Measurements from ENCODE around the gene EHMT2. TPM values are rescaled to one million over a fixed set of nuclear protein-coding genes. Genes with fewer than 3 reads are reported as not detected.

Gene EHMT2
- total RNA-seq, 1 experiment from 2014 or later, result 65.7 TPM

GRCh38 chr6:31922942-31923341 is 25.4 kb upstream of the EHMT2 start:
- CTCF ChIA-PET, result interaction anchor here (0.5 to 1.6 kb wide), 6 partner anchors 15 to 150 kb away, joined by 3 to 6 read pairs (median 3); partner anchors contain the start of gene NEU1
- DNase-seq, result peak in 1 of 2 experiments; percentile 55
- no peak overlapping the region for H3K4me3 ChIP-seq (ENCODE audit: low read depth, low read length)
- intact Hi-C loops (cut with micrococcal nuclease; ENCODE audit: unreplicated experiment), result no loop called here
- H3K36me3 ChIP-seq (ENCODE audit: control insufficient read depth, insufficient read depth, low read length), result no peaks in the 10 kb centered on the region; the same call in 1 of the 2 replicates
- Mint-ChIP-seq H3K27ac (ENCODE audit: unreplicated experiment) (no peak overlapping the region), H3K27me3 (ENCODE audit: insufficient read depth, unreplicated experiment) (no peaks in the 10 kb centered on the region), H3K9me3 (ENCODE audit: unreplicated experiment) (no peaks in the 10 kb centered on the region), H3K4me1 (ENCODE audit: low read depth, unreplicated experiment) (peaks cover 16% of the 10 kb centered on the region), H3K4me3 (ENCODE audit: unreplicated experiment) (no peak overlapping the region), H3K36me3 (ENCODE audit: insufficient read depth, unreplicated experiment) (no peaks in the 10 kb centered on the region)
- no peaks in the 10 kb centered on the region for H3K9me3 ChIP-seq
- peak in 1 of 2 experiments; percentile 40 for TF ChIP-seq CTCF (IDR thresholded peaks at IDR 0.05; ENCODE audit: insufficient read depth in 1 of 2, low read depth in 1 of 2, low read length in 1 of 2, severe bottlenecking in 1 of 2, unreplicated experiment in 1 of 2)
- peaks cover 18% of the 10 kb centered on the region for H3K4me1 ChIP-seq
- POLR2A ChIA-PET, result interaction anchor here (0.8 to 1.0 kb wide), 2 partner anchors 24 to 116 kb away, joined by 3 read pairs; partner anchors contain the start of gene LSM2
- no peaks in the 10 kb centered on the region for H3K27me3 ChIP-seq (replicated peaks; ENCODE audit: control insufficient read depth, insufficient read depth, low read length)
- no TSS peak for BruUV-seq (replicated peaks)

DNA sequence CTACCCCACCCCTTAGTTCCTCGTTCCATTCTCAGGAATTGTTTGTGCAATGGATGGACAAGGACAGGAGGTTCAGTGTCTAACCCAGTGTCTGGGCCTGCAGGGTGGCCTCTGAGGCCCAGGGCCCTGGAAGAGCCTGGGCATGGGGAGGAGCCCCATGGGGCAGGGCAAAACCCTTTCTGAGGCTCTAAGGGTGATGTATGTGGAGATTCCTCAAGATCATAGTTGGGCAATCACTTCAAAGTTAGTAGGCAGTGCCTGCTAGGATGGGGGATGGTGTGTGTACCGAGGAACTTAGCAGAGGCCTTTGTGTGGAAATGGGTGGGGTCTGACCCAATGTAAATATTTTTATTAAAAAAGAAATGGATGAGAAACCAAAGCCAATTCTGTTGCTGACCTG is 23.3 kb upstream of the EHMT2 start:
- H3K27ac Mint-ChIP-seq (ENCODE audit: unreplicated experiment), result no peak overlapping the region
- BruUV-seq (replicated peaks), result no TSS peak
- no peaks in the 10 kb centered on the region for H3K9me3 Mint-ChIP-seq (ENCODE audit: unreplicated experiment)
- Histone ChIP-seq H3K9me3 (no peaks in the 10 kb centered on the region), H3K4me1 (peaks cover 15% of the 10 kb centered on the region), H3K36me3 (ENCODE audit: control insufficient read depth, insufficient read depth, low read length) (no peaks in the 10 kb centered on the region; the same call in 1 of the 2 replicates), H3K4me3 (ENCODE audit: low read depth, low read length) (no peak overlapping the region), H3K27me3 (replicated peaks; ENCODE audit: control insufficient read depth, insufficient read depth, low read length) (no peaks in the 10 kb centered on the region)
- no peaks in the 10 kb centered on the region for H3K36me3 Mint-ChIP-seq (ENCODE audit: insufficient read depth, unreplicated experiment)
- no peaks in the 10 kb centered on the region for H3K27me3 Mint-ChIP-seq (ENCODE audit: insufficient read depth, unreplicated experiment)
- CTCF ChIA-PET, result interaction anchor here (0.7 kb wide), 1 partner anchor 32 kb away, joined by 3 read pairs; no protein-coding TSS in a partner anchor
- intact Hi-C loops (cut with micrococcal nuclease; ENCODE audit: unreplicated experiment), result loop anchor here (2.0 kb wide), 1 partner anchor 20 kb away; no protein-coding TSS in a partner anchor
- H3K4me1 Mint-ChIP-seq (ENCODE audit: low read depth, unreplicated experiment), result peaks cover 20% of the 10 kb centered on the region
- no peak for TF ChIP-seq CTCF (IDR thresholded peaks at IDR 0.05; ENCODE audit: insufficient read depth in 1 of 2, low read depth in 1 of 2, low read length in 1 of 2, severe bottlenecking in 1 of 2, unreplicated experiment in 1 of 2)
- POLR2A ChIA-PET, result interaction anchor here (0.8 to 1.7 kb wide), 3 partner anchors 18 to 32 kb away, joined by 3 to 4 read pairs (median 3); partner anchors contain the start of gene CFB
- H3K4me3 Mint-ChIP-seq (ENCODE audit: unreplicated experiment), result no peak overlapping the region
- DNase-seq, result peak in 1 of 2 experiments; percentile 51

- POLR2A ChIA-PET, result interaction anchor here (0.7 kb wide), 1 partner anchor 22 kb away, joined by 7 read pairs; the partner anchor contains the start of gene EHMT2
- no peak for DNase-seq
- no peaks in the 10 kb centered on the region for H3K36me3 Mint-ChIP-seq (ENCODE audit: insufficient read depth, unreplicated experiment)
- H3K4me1 Mint-ChIP-seq (ENCODE audit: low read depth, unreplicated experiment), result peaks cover 23% of the 10 kb centered on the region
- H3K4me3 Mint-ChIP-seq (ENCODE audit: unreplicated experiment), result no peak overlapping the region
- Histone ChIP-seq H3K9me3 (no peaks in the 10 kb centered on the region), H3K36me3 (ENCODE audit: control insufficient read depth, insufficient read depth, low read length) (no peaks in the 10 kb centered on the region), H3K4me1 (peaks cover 15% of the 10 kb centered on the region), H3K4me3 (ENCODE audit: low read depth, low read length) (no peak overlapping the region), H3K27me3 (replicated peaks; ENCODE audit: control insufficient read depth, insufficient read depth, low read length) (no peaks in the 10 kb centered on the region)
- CTCF ChIA-PET, result interaction anchor here (0.6 to 1.3 kb wide), 3 partner anchors 9 to 57 kb away, joined by 3 to 4 read pairs (median 3); no protein-coding TSS in a partner anchor
- BruUV-seq (replicated peaks), result no TSS peak
- intact Hi-C loops (cut with micrococcal nuclease; ENCODE audit: unreplicated experiment), result loop anchor here (2.0 kb wide), 1 partner anchor 21 kb away; no protein-coding TSS in a partner anchor
- no peaks in the 10 kb centered on the region for H3K9me3 Mint-ChIP-seq (ENCODE audit: unreplicated experiment)
- H3K27ac Mint-ChIP-seq (ENCODE audit: unreplicated experiment), result no peak overlapping the region
- no peak for TF ChIP-seq CTCF (IDR thresholded peaks at IDR 0.05; ENCODE audit: insufficient read depth in 1 of 2, low read depth in 1 of 2, low read length in 1 of 2, severe bottlenecking in 1 of 2, unreplicated experiment in 1 of 2)
- no peaks in the 10 kb centered on the region for H3K27me3 Mint-ChIP-seq (ENCODE audit: insufficient read depth, unreplicated experiment)
Measured at GRCh38 chr6:31919624-31920303, 22.3 kb upstream of the EHMT2 start.

Measured in Caco-2 (cell line).